Glutamatergic neuron (in vitro differentiated cells): Measurements from ENCODE around the gene PIK3R1. TPM values are rescaled to one million over a fixed set of nuclear protein-coding genes. Genes with fewer than 3 reads are reported as not detected.

Experiments
- DNase-seq: peaks from one replicate; pipeline ENCODE4 v3.0.0; 2022
- H3K27ac Mint-ChIP-seq: one replicate; pipeline ENCODE4 v1.8.0; 2020; ENCODE audit warnings: mild to moderate bottlenecking, mixed read lengths, inconsistent platforms; ENCODE audit not compliant: unreplicated experiment
- H3K27me3 Mint-ChIP-seq: one replicate; pipeline ENCODE4 v1.8.0; 2020; ENCODE audit warnings: mild to moderate bottlenecking, moderate library complexity, mixed read lengths, inconsistent platforms; ENCODE audit not compliant: unreplicated experiment
- H3K36me3 Mint-ChIP-seq: one replicate; pipeline ENCODE4 v1.8.0; 2020; ENCODE audit warnings: mild to moderate bottlenecking, mixed read lengths, inconsistent platforms; ENCODE audit not compliant: unreplicated experiment
- H3K4me1 Mint-ChIP-seq: one replicate; pipeline ENCODE4 v1.8.0; 2020; ENCODE audit warnings: mild to moderate bottlenecking, low read depth, mixed read lengths, inconsistent platforms; ENCODE audit not compliant: unreplicated experiment
- H3K4me3 Mint-ChIP-seq: one replicate; pipeline ENCODE4 v1.8.0; 2020; ENCODE audit warnings: mild to moderate bottlenecking, mixed read lengths, inconsistent platforms; ENCODE audit not compliant: unreplicated experiment
- H3K9me3 Mint-ChIP-seq: one replicate; pipeline ENCODE4 v1.8.0; 2020; ENCODE audit warnings: mild to moderate bottlenecking, moderate library complexity, mixed read lengths, inconsistent platforms; ENCODE audit not compliant: unreplicated experiment
- total RNA-seq: library from RNA; stranded (reverse); fragmentation: NEBNext Ultra II Directional; extraction: Animal tissue kit (Norgen Biotek cat#: 25700); gene quantifications from one replicate; pipeline ENCODE4 v1.2.1, GENCODE V29; 2021; ENCODE audit not compliant: unreplicated experiment
- TF ChIP-seq, protein P1 (sequence below): fragments of 200-600 bp; sonication (generic); IDR thresholded peaks from one replicate; pipeline ENCODE4 v1.5.0; 2021; ENCODE audit not compliant: partially characterized antibody, unreplicated experiment

PIK3R1 gene
- total RNA-seq, 1 donor from 2014 or later = 49.4 TPM

DNA sequence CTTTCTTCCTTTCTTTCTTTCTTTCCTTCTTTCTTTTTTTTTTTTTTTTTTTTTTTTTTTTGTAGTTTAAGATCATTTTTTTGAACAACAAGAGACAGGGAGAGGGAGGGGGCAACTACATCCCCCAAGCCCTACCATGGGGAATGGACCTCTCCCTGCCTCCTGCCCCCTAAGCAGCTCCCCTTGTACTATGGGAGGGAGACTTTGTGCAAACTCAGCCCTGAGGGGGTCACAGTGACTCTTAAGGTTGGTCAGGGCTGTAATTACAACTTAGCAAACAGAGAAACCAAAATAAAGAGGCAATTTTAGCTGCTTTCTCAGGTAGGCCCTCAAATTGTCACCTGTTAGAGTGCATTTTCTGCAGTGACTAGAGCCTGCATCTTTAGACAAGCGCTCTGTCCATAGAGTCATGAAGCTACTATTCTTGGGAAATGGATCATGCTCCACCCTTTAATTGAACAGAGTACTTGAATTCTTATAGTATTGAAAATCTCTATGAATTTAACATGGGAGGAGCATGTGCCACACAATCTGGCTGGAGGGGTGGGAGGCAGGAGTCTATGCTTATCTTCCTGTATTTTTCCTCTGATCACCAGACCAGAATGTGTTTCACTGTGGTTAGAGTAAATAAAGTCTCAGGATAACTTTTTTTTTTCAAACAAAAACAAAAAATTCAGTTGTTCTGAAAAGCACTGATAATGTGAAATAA is 24.3 kb upstream of the PIK3R1 start:
- H3K9me3 Mint-ChIP-seq = peaks cover 2% of the 10 kb centered on the region
- H3K36me3 Mint-ChIP-seq = no peaks in the 10 kb centered on the region
- H3K27me3 Mint-ChIP-seq = peaks cover 2% of the 10 kb centered on the region
- H3K27ac Mint-ChIP-seq = no peak overlapping the region
- TF ChIP-seq, protein P1, sequence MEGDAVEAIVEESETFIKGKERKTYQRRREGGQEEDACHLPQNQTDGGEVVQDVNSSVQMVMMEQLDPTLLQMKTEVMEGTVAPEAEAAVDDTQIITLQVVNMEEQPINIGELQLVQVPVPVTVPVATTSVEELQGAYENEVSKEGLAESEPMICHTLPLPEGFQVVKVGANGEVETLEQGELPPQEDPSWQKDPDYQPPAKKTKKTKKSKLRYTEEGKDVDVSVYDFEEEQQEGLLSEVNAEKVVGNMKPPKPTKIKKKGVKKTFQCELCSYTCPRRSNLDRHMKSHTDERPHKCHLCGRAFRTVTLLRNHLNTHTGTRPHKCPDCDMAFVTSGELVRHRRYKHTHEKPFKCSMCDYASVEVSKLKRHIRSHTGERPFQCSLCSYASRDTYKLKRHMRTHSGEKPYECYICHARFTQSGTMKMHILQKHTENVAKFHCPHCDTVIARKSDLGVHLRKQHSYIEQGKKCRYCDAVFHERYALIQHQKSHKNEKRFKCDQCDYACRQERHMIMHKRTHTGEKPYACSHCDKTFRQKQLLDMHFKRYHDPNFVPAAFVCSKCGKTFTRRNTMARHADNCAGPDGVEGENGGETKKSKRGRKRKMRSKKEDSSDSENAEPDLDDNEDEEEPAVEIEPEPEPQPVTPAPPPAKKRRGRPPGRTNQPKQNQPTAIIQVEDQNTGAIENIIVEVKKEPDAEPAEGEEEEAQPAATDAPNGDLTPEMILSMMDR = no peak
- H3K4me3 Mint-ChIP-seq = no peak overlapping the region
- DNase-seq = no peak
- no peaks in the 10 kb centered on the region for H3K4me1 Mint-ChIP-seq

DNA sequence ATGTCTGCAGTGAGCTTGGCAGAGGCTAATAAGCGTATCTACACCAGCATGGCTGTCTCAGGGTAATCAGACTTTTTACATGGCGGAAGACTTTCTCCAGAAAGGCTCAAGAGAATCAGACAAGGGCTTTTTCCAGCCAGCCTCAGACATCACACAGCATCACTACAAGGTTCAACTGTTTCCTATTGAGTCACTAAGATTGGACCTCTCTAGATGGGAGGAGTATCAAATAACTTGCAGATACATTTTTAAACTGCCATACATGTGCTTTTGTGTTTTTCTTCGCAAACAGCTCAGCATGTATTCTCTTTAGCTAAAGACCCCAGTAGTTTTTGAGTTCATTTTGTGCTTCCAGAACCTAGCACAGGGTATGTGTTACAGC is 22.9 kb upstream of the PIK3R1 start:
- no peak for DNase-seq
- no peaks in the 10 kb centered on the region for H3K9me3 Mint-ChIP-seq
- no peaks in the 10 kb centered on the region for H3K4me1 Mint-ChIP-seq
- H3K36me3 Mint-ChIP-seq = no peaks in the 10 kb centered on the region
- no peaks in the 10 kb centered on the region for H3K27me3 Mint-ChIP-seq
- H3K27ac Mint-ChIP-seq = no peak overlapping the region
- no peak overlapping the region for H3K4me3 Mint-ChIP-seq
- TF ChIP-seq, protein P1 = no peak

DNA sequence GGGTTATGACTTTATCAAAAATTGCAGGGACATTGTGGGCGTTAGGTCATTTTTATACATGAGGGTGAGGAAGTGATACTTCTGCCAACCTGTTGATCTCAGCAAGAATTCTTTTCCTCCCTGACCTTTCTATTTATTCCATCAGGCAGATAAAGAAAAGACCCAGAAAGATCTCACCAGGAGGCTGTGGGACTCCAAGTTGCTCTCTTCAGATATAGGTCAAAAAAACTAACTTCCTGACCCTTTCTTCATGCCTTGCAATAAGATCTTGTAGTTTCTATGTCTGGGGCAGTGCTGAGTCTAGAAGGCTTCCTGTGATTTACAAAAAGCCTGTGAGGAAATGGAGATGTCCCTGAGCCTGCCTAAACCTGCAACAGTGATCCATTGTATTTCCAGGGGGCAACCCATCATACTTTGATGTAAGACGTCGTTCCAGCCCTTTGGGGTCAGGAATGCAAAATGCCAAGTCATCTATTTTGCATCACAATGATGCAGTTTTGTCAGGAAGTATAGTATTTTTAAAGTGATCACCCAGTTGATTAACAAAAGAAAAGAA is 22.0 kb upstream of the PIK3R1 start:
- H3K9me3 Mint-ChIP-seq = no peaks in the 10 kb centered on the region
- TF ChIP-seq, protein P1 = no peak
- H3K27ac Mint-ChIP-seq = no peak overlapping the region
- H3K27me3 Mint-ChIP-seq = no peaks in the 10 kb centered on the region
- no peaks in the 10 kb centered on the region for H3K36me3 Mint-ChIP-seq
- no peak for DNase-seq
- H3K4me1 Mint-ChIP-seq = no peaks in the 10 kb centered on the region
- H3K4me3 Mint-ChIP-seq = no peak overlapping the region

DNA sequence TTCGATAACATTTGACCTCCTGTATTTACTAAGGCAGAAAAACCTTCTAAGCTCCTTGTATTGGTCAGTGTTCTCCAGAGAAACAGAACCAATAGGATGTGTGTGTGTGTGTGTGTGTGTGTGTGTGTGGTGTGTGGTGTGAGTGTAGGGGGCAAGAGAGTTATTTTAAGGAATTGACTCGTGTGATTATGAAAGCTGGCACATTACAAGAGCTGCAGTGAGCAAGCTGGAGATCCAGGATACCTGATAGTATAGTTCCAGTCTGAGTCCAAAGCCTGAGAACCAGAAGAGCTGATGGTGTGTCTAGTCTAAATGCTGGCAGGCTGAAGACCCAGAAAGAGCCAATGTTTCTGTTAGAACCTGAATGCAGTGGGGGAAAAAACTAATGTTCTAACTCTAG is 21.2 kb upstream of the PIK3R1 start:
- Mint-ChIP-seq H3K27ac (no peak overlapping the region), H3K27me3 (no peaks in the 10 kb centered on the region), H3K36me3 (no peaks in the 10 kb centered on the region), H3K9me3 (no peaks in the 10 kb centered on the region), H3K4me1 (no peaks in the 10 kb centered on the region), H3K4me3 (no peak overlapping the region)
- no peak for DNase-seq
- TF ChIP-seq, protein P1 = no peak

DNA sequence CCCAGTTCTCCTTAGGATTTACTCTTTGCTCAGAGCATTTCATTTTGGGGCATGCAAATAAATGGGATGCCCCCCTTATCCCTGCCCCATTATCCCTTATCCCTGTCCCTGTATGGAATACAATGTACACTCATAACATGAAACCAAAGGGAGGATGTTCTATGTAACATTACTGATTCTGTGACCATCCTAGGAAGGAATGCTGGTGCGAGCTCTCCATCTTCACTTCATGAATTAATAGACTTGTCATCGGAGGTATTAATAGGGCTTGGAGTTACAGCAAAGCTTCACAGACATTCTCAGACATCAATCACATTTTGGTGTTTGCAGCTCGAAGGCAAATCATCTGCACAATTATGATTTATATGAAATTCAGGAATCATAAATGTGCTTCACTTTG is 20.4 kb upstream of the PIK3R1 start:
- H3K4me1 Mint-ChIP-seq = no peaks in the 10 kb centered on the region
- no peaks in the 10 kb centered on the region for H3K27me3 Mint-ChIP-seq
- H3K4me3 Mint-ChIP-seq = no peak overlapping the region
- DNase-seq = no peak
- H3K9me3 Mint-ChIP-seq = no peaks in the 10 kb centered on the region
- TF ChIP-seq, protein P1 = no peak
- no peaks in the 10 kb centered on the region for H3K36me3 Mint-ChIP-seq
- no peak overlapping the region for H3K27ac Mint-ChIP-seq
